CMK (cell line): Measurements from ENCODE around the gene PCBD1.
"Not testable (repeated sequence)": the region's sequence is repeated elsewhere in the genome, so short reads cannot be mapped to it uniquely, and the experiment has no call there.

Source experiments
- DNase-seq: peaks from one replicate; pipeline ENCODE4 v3.0.0-alpha.2; 2010; ENCODE audit warnings: low read depth

PCBD1 gene

DNA sequence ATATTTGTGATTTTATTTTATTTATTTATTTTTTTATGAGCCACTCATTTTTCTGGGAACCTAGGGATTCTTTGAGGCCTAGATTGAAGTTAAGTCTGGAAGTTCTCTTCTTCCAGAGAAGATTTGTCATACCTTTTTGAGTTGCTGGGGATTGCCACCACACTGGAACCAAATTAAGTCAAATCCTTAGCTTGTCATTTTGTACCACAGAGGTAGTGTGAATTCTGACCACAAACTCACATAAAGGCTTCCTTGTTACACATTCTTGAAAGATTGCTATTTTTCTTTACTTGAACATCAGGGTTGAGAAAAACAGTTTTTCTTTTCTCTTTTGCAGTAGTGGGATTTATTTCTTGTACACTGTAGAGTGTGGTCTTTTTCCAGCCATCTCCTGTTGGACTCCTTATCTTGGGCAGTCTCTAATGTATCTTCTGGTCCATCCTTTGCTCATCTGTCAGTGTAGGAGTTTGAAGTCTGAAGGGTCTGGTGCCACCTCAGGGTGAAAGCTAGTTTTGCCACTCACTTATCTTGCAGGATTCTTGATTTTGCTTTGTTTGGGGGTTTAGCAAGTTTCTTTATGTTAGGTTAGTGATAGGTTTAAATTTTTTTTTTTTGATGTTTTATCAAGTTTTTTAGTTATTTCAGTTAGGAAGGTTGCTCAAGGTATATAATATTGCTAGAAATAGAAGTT is 24.8 kb downstream of the PCBD1 start:
- no peak for DNase-seq

GRCh38 chr10:70861495-70862197 is 26.7 kb downstream of the PCBD1 start:
- not testable (repeated sequence) for DNase-seq

DNA sequence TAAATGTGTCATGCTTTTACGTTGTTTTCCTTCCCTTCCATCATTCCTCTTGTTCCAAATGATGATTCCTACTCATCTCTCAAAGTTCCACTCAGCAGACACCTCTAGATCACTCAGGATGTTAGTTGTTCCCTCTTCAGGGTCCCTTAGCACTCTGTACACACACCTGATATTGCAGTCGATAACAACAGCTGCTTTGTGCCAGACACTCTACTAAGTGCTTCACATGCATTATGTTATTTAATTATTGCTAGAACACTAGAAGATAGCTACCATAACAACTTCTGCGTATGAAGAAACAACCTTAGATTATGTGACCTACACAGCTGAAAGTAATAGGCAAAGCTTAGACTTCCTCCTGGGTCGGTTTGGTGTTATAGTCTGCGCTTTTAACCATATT is 29.6 kb downstream of the PCBD1 start:
- no peak for DNase-seq

DNA sequence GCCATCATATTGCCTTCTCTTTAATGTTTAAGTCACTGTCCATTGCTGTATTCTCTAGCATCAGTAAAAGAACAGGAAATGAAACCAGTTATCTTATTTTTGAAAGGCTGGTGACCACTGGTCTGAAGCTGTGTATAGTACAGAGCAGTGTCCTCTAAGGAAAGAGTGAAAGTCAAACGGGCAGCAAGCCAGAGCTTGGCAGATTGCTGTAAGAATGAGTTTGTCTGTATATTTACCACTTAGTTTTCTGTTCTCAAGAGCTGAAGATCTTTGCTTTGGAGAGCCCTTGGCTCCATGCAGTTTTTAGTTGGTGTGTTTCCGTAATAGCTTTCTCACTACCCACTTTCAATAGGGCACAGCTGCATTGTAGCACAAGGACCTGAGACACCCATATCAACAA is 31.9 kb downstream of the PCBD1 start:
- no peak for DNase-seq

DNA sequence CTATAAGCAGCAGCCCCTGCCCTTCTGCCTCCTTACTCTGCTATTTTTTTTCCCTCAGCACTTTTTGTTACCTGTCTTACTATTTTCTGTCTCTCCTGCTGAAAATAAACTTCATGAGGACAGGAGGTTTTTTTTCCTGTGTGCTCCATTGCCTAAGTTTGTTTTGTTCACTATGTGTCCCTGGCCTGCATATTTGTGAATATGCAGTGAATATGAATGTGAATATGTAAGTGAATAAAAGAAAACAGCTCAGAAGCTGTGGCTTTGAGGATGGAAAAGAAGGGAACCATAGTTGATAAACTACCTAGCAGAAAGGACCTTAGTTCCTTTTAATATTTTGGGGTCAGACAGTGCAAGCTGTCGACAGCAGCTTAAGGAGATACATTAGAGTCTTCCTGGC is 34.9 kb downstream of the PCBD1 start:
- no peak for DNase-seq

DNA sequence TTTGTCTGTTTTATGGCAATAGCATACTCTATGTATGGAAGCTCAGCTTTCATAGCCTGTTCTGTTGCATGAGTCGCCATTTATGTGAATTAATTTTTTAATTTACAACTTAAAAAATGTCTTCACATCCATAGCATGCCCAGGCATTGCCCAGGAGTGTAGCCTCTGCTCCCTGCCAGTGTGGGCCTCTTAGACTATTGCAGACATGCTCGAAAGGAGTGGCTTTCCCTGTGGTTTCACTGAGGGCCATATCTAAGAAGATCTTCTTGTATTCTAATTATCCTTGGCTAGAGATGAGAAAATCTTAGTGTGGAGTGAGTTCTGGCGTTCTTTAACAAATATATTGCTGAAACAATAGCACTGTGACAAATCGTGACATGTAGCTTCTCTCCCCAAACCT is 35.3 kb downstream of the PCBD1 start:
- no peak for DNase-seq

DNA sequence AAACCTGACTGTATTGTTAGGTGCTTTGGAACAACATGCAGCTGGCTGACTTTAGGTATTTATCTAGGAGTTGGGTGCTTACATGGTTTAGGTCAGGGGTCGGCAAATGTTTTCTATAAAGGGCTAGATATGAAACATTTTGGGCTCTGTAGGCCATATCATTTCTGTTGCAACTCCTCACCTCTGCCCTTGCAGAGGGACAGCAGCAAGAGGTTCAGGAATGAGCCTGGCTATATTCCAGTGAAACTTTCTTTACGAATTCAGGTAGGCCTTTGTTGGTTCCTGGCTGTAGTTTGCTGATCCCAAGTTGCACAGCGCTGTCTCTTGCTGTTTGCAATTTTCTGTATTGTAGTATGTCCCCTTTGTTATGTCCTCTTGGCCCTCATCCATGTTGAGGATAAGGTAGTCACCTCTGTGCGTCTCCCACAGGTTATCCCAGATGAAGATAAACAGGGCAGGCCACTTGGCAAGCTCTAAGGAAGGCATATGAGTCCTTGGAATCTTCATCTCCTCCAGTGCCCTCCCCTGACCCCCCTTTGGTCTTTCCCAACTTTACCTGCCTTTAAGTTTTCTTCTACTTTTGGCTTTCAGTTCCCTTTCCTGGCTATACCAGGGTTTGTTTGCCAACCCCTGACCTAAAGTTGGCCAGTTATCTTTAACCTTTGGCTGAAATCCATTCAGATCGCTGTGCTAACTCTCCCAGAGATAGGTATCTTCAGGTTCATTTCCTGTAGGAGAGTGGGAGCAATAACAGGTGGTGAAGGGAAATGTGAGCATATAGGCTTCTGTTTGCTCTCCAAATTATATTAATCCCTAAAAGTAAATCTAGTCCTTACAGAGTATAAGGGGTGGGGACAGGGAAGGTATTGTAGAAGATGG is 36.5 kb downstream of the PCBD1 start:
- DNase-seq = no peak

GRCh38 chr10:70850097-70850496 is 38.3 kb downstream of the PCBD1 start:
- no peak for DNase-seq

GRCh38 chr10:70849582-70850016 is 38.8 kb downstream of the PCBD1 start:
- DNase-seq = no peak

GRCh38 chr10:70847659-70848360 is 40.6 kb downstream of the PCBD1 start:
- DNase-seq = no peak

- no peak for DNase-seq
These were observed 41.6 kb downstream of the PCBD1 start for GRCh38 chr10:70846795-70847194.

GRCh38 chr10:70845816-70846215 is 42.5 kb downstream of the PCBD1 start:
- no peak for DNase-seq

GRCh38 chr10:70845256-70845655 is 43.1 kb downstream of the PCBD1 start:
- DNase-seq = no peak

GRCh38 chr10:70843776-70844489 is 44.4 kb downstream of the PCBD1 start:
- no peak for DNase-seq

GRCh38 chr10:70843333-70843732 is 45.0 kb downstream of the PCBD1 start:
- DNase-seq = peak; percentile 22

DNA sequence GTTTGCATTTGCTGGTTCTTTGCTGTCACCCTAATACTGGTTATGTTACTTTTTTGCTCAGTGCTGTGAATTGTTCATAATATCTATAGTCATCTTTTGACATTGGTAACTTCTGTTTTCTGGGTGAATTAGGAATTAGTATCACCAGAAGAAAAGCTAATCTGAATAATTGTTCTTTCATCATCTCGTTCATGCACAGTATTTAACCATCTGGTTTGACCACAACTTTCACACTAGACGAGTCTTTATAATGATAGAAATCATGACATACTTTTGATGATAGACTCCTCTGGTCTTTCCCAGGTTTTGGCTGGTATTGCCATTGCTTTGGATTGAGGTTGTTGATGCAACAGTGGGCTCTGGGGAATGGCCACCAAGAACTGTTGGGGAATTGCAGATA is 47.5 kb downstream of the PCBD1 start:
- no peak for DNase-seq

GRCh38 chr10:70838270-70838805 is 50.0 kb downstream of the PCBD1 start:
- DNase-seq = no peak

DNA sequence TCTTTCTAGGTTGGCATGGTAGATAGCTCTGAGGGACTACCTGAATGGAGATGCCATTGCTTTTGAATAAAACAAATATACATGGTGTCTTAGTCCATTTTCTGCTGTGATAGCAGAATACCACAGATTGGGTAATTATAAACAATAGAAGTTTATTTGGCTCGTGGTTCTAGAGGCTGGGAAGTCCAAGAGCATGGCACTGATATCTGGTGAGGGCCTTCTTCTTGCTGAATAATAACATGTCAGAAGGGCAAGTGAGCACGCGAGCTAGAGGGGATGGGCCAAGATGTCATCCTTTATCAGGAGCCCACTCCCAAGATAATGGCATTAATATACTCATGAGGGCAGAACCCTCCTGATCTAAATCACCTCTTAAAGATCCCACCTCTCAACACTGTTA is 50.7 kb downstream of the PCBD1 start:
- no peak for DNase-seq

DNA sequence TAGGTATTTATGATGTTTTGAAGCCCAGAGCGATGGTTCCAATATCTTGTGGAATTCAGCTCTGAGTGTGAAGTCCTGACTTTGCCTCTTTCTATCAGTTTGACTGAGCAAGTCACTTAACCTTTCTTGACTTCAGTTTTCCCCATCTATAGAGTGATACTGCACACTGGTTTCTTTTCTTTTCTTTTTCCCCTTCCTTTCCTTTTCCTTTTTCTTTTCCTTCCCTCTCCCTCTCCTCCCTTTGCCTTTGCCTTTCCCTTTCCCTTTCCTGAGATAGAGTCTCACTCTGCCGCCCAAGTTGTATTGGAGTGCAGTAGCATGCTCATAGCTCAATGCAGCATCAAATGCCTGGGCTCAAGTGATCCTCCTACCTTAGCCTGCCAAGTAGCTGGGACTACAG is 52.0 kb downstream of the PCBD1 start:
- DNase-seq = no peak

- DNase-seq = no peak
These were observed 53.8 kb downstream of the PCBD1 start for GRCh38 chr10:70834441-70835151.

- DNase-seq = no peak
These were observed 54.3 kb downstream of the PCBD1 start for GRCh38 chr10:70834021-70834420.
